Body of pancreas (tissue), 4 donors: ENCODE results near the gene SNAI3.

Experiments
- POLR2A ChIP-seq, 3 donors: fragments of 450-650 bp; IDR thresholded peaks; one replicate each; pipeline ENCODE4 v1.6.1; 2016; ENCODE audit warnings: antibody characterized with exemption in 3 of 3, mild to moderate bottlenecking in 2 of 3
- TF ChIP-seq, protein P1 (sequence below), 7 experiments: fragments of 450-650 bp in 4 of 7; fragments of 200-600 bp in 3 of 7; sonication (generic) in 3 of 7; IDR thresholded peaks; one replicate each; pipeline ENCODE4 v1.5.1; 2016 to 2019; ENCODE audit warnings: antibody characterized with exemption in 7 of 7

DNA sequence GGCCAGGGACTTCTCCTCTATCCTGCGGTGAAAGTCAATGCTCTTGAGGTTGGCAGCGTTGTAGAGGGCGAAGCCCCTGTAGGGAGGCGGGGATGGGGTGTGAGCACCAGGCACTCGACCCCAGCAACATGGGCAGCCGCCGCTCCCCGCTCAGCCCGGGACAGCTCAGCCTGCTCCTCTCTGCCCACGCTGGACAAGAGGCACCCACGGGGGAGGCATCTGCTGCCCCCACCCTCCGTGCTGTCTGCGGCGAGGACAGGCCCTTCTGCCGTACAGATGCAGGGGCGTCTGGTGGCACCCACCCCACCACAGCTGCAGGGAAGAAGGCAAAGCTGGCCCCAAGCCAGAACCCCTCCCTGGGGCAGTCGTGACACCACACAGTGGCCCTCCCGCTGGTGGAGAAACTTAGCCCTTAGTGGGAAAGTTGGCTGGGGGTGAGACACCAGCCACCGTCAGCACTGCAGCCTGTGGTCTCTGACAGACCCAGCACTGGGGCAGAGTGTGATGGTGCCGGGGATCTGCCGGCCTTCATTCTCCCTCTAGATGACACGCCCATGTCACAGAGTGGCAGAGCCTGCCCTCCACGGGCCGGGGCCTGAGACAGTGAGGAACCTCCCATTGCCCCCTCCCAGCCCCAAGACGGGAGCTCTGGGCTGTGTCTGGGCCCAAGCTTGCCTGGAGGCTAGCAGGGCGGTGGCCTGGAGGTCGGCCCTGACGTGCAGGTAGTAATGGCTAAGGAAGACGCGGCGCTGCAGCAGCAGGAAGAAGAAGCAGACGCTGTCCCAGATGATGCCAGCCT lies 39.5 kb upstream of the SNAI3 start:
- TF ChIP-seq, protein P1, sequence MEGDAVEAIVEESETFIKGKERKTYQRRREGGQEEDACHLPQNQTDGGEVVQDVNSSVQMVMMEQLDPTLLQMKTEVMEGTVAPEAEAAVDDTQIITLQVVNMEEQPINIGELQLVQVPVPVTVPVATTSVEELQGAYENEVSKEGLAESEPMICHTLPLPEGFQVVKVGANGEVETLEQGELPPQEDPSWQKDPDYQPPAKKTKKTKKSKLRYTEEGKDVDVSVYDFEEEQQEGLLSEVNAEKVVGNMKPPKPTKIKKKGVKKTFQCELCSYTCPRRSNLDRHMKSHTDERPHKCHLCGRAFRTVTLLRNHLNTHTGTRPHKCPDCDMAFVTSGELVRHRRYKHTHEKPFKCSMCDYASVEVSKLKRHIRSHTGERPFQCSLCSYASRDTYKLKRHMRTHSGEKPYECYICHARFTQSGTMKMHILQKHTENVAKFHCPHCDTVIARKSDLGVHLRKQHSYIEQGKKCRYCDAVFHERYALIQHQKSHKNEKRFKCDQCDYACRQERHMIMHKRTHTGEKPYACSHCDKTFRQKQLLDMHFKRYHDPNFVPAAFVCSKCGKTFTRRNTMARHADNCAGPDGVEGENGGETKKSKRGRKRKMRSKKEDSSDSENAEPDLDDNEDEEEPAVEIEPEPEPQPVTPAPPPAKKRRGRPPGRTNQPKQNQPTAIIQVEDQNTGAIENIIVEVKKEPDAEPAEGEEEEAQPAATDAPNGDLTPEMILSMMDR (IDR thresholded peaks at IDR 0.05), result no peak
- TF ChIP-seq POLR2A (IDR thresholded peaks at IDR 0.05), result no peak
